ENCODE measurements around the gene DCHS2.

The DCHS2 gene

DNA sequence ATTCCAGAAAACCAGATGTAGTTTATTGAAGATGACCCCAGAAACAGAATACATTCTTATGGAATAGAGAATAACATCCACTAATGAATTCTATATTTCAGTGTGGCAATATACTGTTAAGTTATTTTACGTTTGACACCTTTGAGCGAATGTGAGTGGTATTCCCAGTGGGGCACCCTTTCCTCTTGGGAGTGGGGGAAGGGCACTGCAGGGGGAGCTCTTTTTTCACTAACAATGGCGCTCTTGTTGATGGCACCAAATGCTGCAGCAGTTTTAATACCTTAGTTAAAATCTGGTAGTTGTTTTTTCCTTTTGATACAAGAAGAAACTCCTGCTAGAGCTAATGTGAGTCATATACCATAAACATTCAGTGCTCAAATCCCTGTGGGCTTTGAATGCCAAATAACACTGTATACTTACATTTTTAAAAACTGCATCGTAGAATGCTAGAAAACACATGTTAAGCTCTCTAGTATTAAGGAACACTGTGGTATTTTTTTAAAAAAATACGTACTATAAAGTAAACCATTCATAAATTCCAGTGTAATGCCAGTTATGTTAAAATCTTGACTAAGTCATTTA is 178.5 kb downstream of the DCHS2 start:
- H3K4me3 Mint-ChIP-seq, result no peak overlapping the region
- H3K27ac Mint-ChIP-seq (ENCODE audit: low read depth), result no peak overlapping the region
- no peak for ATAC-seq (replicated peaks; ENCODE audit: extremely low read depth, poor library complexity, severe bottlenecking)
- DNase-seq (ENCODE audit: low spot score in 2 of 2), result no peak
- peaks cover 9% of the 10 kb centered on the region for H3K9me3 Mint-ChIP-seq
- no peaks in the 10 kb centered on the region for H3K4me1 Mint-ChIP-seq
- peaks cover 7% of the 10 kb centered on the region for H3K27me3 Mint-ChIP-seq
- no peaks in the 10 kb centered on the region for H3K36me3 Mint-ChIP-seq (ENCODE audit: insufficient read depth)

- H3K4me1 Mint-ChIP-seq, result no peaks in the 10 kb centered on the region
- peaks cover 15% of the 10 kb centered on the region for H3K27me3 Mint-ChIP-seq
Observed at GRCh38 chr4:154312246-154312645, 179.4 kb downstream of the DCHS2 start.

GRCh38 chr4:154310578-154310977 is 181.0 kb downstream of the DCHS2 start:
- no peak for ATAC-seq (replicated peaks; ENCODE audit: extremely low read depth, poor library complexity, severe bottlenecking)
- peaks cover 15% of the 10 kb centered on the region for H3K9me3 Mint-ChIP-seq
- no peak overlapping the region for H3K4me3 Mint-ChIP-seq
- no peak overlapping the region for H3K27ac Mint-ChIP-seq (ENCODE audit: low read depth)
- peaks cover 16% of the 10 kb centered on the region for H3K27me3 Mint-ChIP-seq
- DNase-seq (ENCODE audit: low spot score in 2 of 2), result no peak
- no peaks in the 10 kb centered on the region for H3K36me3 Mint-ChIP-seq (ENCODE audit: insufficient read depth)
- H3K4me1 Mint-ChIP-seq, result no peaks in the 10 kb centered on the region

More at GRCh38 chr4:154312246-154312645, 179.4 kb downstream of the DCHS2 start:
- DNase-seq (ENCODE audit: low spot score in 2 of 2) (no peak), ATAC-seq (replicated peaks; ENCODE audit: extremely low read depth, poor library complexity, severe bottlenecking) (no peak)
- H3K4me3 Mint-ChIP-seq, result no peak overlapping the region
- H3K36me3 Mint-ChIP-seq (ENCODE audit: insufficient read depth), result no peaks in the 10 kb centered on the region
- peaks cover 15% of the 10 kb centered on the region for H3K9me3 Mint-ChIP-seq
- no peak overlapping the region for H3K27ac Mint-ChIP-seq (ENCODE audit: low read depth)

- H3K27me3 Mint-ChIP-seq, result peaks cover 16% of the 10 kb centered on the region
- H3K4me3 Mint-ChIP-seq, result no peak overlapping the region
- DNase-seq (ENCODE audit: low spot score in 2 of 2) (no peak), ATAC-seq (replicated peaks; ENCODE audit: extremely low read depth, poor library complexity, severe bottlenecking) (no peak)
- no peaks in the 10 kb centered on the region for H3K36me3 Mint-ChIP-seq (ENCODE audit: insufficient read depth)
- peaks cover 15% of the 10 kb centered on the region for H3K9me3 Mint-ChIP-seq
- H3K4me1 Mint-ChIP-seq, result no peaks in the 10 kb centered on the region
- no peak overlapping the region for H3K27ac Mint-ChIP-seq (ENCODE audit: low read depth)
Observed at GRCh38 chr4:154308207-154308606, 183.4 kb downstream of the DCHS2 start.

DNA sequence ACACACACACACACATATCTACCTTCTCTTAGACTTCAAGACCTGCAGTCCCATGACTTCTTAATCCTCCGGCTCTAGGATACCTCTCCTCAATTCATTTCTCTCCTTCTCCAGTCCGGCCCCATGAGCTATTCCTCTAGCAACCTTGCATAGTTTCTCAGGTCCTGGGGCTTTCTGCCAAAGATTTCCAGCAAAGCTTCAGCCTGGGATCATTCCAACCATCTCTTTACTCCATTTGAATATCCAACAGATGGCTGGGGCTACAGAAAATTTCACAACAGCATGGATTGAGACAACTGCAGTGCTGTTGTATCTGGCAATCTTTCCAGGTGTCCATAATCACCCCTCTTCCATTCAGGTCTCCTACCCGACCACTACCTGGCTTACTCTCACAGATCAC is 184.1 kb downstream of the DCHS2 start:
- no peak overlapping the region for H3K4me3 Mint-ChIP-seq
- H3K27ac Mint-ChIP-seq (ENCODE audit: low read depth), result no peak overlapping the region
- H3K4me1 Mint-ChIP-seq, result no peaks in the 10 kb centered on the region
- H3K36me3 Mint-ChIP-seq (ENCODE audit: insufficient read depth), result no peaks in the 10 kb centered on the region
- DNase-seq (ENCODE audit: low spot score in 2 of 2) (no peak), ATAC-seq (replicated peaks; ENCODE audit: extremely low read depth, poor library complexity, severe bottlenecking) (no peak)
- H3K9me3 Mint-ChIP-seq, result peaks cover 15% of the 10 kb centered on the region
- peaks cover 16% of the 10 kb centered on the region for H3K27me3 Mint-ChIP-seq

- Mint-ChIP-seq H3K9me3 (peaks cover 15% of the 10 kb centered on the region), H3K36me3 (ENCODE audit: insufficient read depth) (no peaks in the 10 kb centered on the region), H3K4me1 (no peaks in the 10 kb centered on the region), H3K27ac (ENCODE audit: low read depth) (no peak overlapping the region), H3K27me3 (peaks cover 16% of the 10 kb centered on the region), H3K4me3 (no peak overlapping the region)
- DNase-seq (ENCODE audit: low spot score in 2 of 2) (no peak), ATAC-seq (replicated peaks; ENCODE audit: extremely low read depth, poor library complexity, severe bottlenecking) (no peak)
Observed at GRCh38 chr4:154305616-154306015, 186.0 kb downstream of the DCHS2 start.

DNA sequence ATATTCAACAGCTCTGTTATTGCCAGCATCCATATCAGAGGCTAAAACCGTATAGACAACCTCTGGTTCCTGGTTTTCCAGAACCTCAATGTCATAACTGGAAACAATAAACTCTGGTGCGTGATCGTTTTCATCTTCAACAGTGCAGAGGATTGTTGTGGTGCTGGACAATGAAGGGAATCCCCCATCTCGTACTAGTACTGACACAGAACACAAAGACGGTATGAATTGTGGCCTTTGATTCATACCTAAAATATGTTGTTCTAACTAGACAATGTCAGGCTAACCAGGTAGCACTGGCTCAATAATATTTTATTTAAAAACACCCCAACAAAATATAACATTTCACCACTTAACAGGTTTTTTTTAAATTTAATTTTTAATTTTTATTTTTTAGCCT is 186.9 kb downstream of the DCHS2 start:
- no peak for DNase-seq (ENCODE audit: low spot score in 2 of 2)
- ATAC-seq (replicated peaks; ENCODE audit: extremely low read depth, poor library complexity, severe bottlenecking), result no peak
- Mint-ChIP-seq H3K4me1 (no peaks in the 10 kb centered on the region), H3K9me3 (peaks cover 15% of the 10 kb centered on the region), H3K27ac (ENCODE audit: low read depth) (no peak overlapping the region), H3K36me3 (ENCODE audit: insufficient read depth) (no peaks in the 10 kb centered on the region), H3K27me3 (peaks cover 16% of the 10 kb centered on the region), H3K4me3 (no peak overlapping the region)

GRCh38 chr4:154294652-154295350 is 196.8 kb downstream of the DCHS2 start:
- Mint-ChIP-seq H3K27ac (ENCODE audit: low read depth) (no peak overlapping the region), H3K9me3 (no peaks in the 10 kb centered on the region), H3K27me3 (no peaks in the 10 kb centered on the region), H3K36me3 (ENCODE audit: insufficient read depth) (no peaks in the 10 kb centered on the region), H3K4me3 (no peak overlapping the region), H3K4me1 (no peaks in the 10 kb centered on the region)
- ATAC-seq (replicated peaks; ENCODE audit: extremely low read depth, poor library complexity, severe bottlenecking), result no peak
- DNase-seq (ENCODE audit: low spot score in 2 of 2), result no peak

- DNase-seq (ENCODE audit: low spot score in 2 of 2), result no peak
- H3K27me3 Mint-ChIP-seq, result no peaks in the 10 kb centered on the region
Observed at GRCh38 chr4:154293427-154293826, 198.2 kb downstream of the DCHS2 start.

DNA sequence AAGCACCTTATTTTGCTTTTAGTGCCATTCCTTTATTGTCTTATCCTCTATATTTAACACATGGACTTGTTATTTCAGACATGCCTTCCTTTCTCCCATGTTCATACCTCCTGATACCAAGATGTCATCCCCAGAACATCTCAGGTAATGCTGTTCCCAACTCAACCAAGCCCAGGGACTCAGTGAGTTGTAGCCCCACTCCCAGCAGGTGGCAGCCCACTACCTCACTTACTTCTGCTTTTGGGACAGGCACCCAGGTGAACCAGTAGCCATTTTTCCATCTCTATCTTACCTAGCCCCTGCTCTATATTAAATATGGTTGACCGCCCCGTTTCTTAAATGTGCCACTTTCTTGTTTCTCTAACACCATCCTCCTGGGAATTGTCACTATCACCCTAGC is 199.0 kb downstream of the DCHS2 start:
- no peak overlapping the region for H3K27ac Mint-ChIP-seq (ENCODE audit: low read depth)
- H3K4me1 Mint-ChIP-seq, result no peaks in the 10 kb centered on the region
- no peak for DNase-seq (ENCODE audit: low spot score in 2 of 2)
- H3K4me3 Mint-ChIP-seq, result no peak overlapping the region
- no peak for ATAC-seq (replicated peaks; ENCODE audit: extremely low read depth, poor library complexity, severe bottlenecking)
- H3K9me3 Mint-ChIP-seq, result no peaks in the 10 kb centered on the region
- no peaks in the 10 kb centered on the region for H3K27me3 Mint-ChIP-seq
- no peaks in the 10 kb centered on the region for H3K36me3 Mint-ChIP-seq (ENCODE audit: insufficient read depth)

More at GRCh38 chr4:154293427-154293826, 198.2 kb downstream of the DCHS2 start:
- no peak for ATAC-seq (replicated peaks; ENCODE audit: extremely low read depth, poor library complexity, severe bottlenecking)
- no peaks in the 10 kb centered on the region for H3K4me1 Mint-ChIP-seq
- H3K36me3 Mint-ChIP-seq (ENCODE audit: insufficient read depth), result no peaks in the 10 kb centered on the region
- no peak overlapping the region for H3K27ac Mint-ChIP-seq (ENCODE audit: low read depth)
- no peak overlapping the region for H3K4me3 Mint-ChIP-seq
- no peaks in the 10 kb centered on the region for H3K9me3 Mint-ChIP-seq

DNA sequence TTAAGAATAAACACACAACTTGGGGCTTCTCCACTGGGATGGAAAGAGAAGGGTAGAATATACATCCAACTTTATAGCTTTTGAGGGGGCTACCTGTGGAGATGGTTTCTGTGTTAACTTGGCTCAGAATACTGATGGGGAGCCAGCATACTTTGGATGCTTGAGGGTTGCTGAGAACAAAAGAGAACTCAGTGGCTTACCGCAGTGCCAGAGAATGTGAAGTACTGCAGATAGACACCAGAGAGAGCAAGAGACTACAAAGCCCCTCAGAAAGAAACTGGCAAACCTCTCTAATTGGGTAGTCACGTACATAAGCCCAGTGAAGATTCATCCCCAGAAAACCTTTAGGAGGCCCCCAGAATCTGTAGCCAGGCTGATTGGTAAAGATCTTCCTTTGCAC is 214.4 kb downstream of the DCHS2 start:
- ATAC-seq (replicated peaks; ENCODE audit: extremely low read depth, poor library complexity, severe bottlenecking), result no peak
- Mint-ChIP-seq H3K4me1 (no peaks in the 10 kb centered on the region), H3K36me3 (ENCODE audit: insufficient read depth) (no peaks in the 10 kb centered on the region), H3K4me3 (no peak overlapping the region), H3K9me3 (peaks cover 6% of the 10 kb centered on the region), H3K27me3 (peaks cover 18% of the 10 kb centered on the region), H3K27ac (ENCODE audit: low read depth) (no peak overlapping the region)
- DNase-seq (ENCODE audit: low spot score in 2 of 2), result no peak

- H3K4me1 Mint-ChIP-seq, result no peaks in the 10 kb centered on the region
- DNase-seq (ENCODE audit: low spot score in 2 of 2) (no peak), ATAC-seq (replicated peaks; ENCODE audit: extremely low read depth, poor library complexity, severe bottlenecking) (no peak)
- H3K36me3 Mint-ChIP-seq (ENCODE audit: insufficient read depth), result no peaks in the 10 kb centered on the region
- H3K27me3 Mint-ChIP-seq, result peaks cover 18% of the 10 kb centered on the region
- H3K27ac Mint-ChIP-seq (ENCODE audit: low read depth), result no peak overlapping the region
- no peak overlapping the region for H3K4me3 Mint-ChIP-seq
- peaks cover 6% of the 10 kb centered on the region for H3K9me3 Mint-ChIP-seq
Observed at GRCh38 chr4:154276496-154276895, 215.1 kb downstream of the DCHS2 start.

- no peak for DNase-seq (ENCODE audit: low spot score in 2 of 2)
- Mint-ChIP-seq H3K4me1 (no peaks in the 10 kb centered on the region), H3K4me3 (no peak overlapping the region), H3K9me3 (no peaks in the 10 kb centered on the region), H3K27ac (ENCODE audit: low read depth) (no peak overlapping the region), H3K36me3 (ENCODE audit: insufficient read depth) (no peaks in the 10 kb centered on the region), H3K27me3 (no peaks in the 10 kb centered on the region)
- ATAC-seq (replicated peaks; ENCODE audit: extremely low read depth, poor library complexity, severe bottlenecking), result no peak
Observed at GRCh38 chr4:154254999-154255398, 236.6 kb downstream of the DCHS2 start.
